Fibroblast of the aortic adventitia (primary cell): ENCODE measurements around the gene ZMIZ2. TPM values are rescaled to one million over a fixed set of nuclear protein-coding genes. Genes with fewer than 3 reads are reported as not detected.
"Not testable (repeated sequence)": the region's sequence is repeated elsewhere in the genome, so short reads cannot be mapped to it uniquely, and the experiment has no call there.

Experiments
- DNase-seq: peaks from one replicate; pipeline ENCODE4 v3.0.0-alpha.2; 2010; ENCODE audit warnings: low read depth
- H3K4me3 ChIP-seq: 2 replicates; pipeline ENCODE4 v1.5.1; 2011; ENCODE audit warnings: low read depth, mild to moderate bottlenecking, control low read depth, low read length, moderate library complexity
- CTCF ChIP-seq: IDR thresholded peaks from 2 replicates; pipeline ENCODE4 v1.5.1; 2011; ENCODE audit warnings: mild to moderate bottlenecking, low read length, control low read depth, inconsistent platforms; ENCODE audit not compliant: insufficient read depth
- total RNA-seq: library from RNA; depleted of rRNA; stranded (reverse); fragments of >200 nt; gene quantifications from 2 replicates; pipeline ENCODE4 v1.2.3, GENCODE V29; 2012; ENCODE audit warnings: low replicate concordance

ZMIZ2 gene
- total RNA-seq, 1 donor, result 18.3 TPM

GRCh38 chr7:44796504-44797328 is 48.1 kb downstream of the ZMIZ2 start, which contains the start of gene PPIA:
Gene PPIA (plus strand): TSS chr7:44796681. CDS start chr7:44796725, 44 bp downstream.
- peak; percentile 99 for DNase-seq
- TF ChIP-seq CTCF, result no peak
- peak within 1 kb of the TSS; percentile 94 for H3K4me3 ChIP-seq

DNA sequence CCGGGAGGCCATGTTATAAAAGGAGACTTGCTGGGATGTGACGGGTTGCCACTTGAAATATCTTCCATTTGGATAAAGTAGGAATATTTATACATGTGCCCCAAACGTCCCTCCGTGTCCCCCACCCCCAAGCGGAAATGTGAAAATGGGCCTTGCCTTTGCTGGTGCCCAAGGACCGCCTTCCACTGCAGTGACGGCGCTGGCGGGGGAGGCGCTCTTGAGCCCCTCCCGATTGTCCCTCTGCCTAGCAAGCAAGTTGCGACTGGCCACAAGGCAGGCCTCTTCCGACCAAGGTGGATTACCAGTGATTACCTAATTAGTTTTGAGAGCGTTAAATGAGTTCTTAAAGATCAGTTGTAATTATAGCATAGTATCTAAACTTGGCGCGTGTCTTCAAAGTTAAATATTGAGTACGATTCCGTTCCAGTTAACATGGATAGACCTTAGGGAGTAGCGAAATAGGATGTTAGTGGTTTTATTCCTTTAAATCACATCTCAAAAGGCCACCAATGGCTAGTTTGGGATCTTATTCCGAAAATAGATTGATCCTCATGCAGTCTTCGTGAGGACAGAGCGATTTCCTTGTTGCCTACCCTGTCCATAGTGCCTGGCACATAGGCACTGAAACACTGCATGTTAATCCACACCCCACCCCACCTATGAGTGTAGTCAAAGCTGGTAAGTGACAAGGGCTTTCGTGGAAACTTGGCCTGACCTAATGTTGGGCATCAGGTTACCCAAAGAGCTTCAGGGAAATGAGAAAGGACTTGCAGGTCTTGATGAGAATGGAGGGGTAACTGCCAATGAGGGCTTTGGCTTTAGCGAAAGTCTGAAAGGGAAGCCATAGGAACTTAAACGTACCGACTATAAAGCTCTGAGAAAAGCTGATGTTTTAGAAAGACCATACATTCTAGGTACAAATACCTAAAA is 48.9 kb downstream of the ZMIZ2 start:
- peak; percentile 37 for TF ChIP-seq CTCF
- DNase-seq, result peak; percentile 83
- H3K4me3 ChIP-seq, result peak overlapping the region; percentile 94

DNA sequence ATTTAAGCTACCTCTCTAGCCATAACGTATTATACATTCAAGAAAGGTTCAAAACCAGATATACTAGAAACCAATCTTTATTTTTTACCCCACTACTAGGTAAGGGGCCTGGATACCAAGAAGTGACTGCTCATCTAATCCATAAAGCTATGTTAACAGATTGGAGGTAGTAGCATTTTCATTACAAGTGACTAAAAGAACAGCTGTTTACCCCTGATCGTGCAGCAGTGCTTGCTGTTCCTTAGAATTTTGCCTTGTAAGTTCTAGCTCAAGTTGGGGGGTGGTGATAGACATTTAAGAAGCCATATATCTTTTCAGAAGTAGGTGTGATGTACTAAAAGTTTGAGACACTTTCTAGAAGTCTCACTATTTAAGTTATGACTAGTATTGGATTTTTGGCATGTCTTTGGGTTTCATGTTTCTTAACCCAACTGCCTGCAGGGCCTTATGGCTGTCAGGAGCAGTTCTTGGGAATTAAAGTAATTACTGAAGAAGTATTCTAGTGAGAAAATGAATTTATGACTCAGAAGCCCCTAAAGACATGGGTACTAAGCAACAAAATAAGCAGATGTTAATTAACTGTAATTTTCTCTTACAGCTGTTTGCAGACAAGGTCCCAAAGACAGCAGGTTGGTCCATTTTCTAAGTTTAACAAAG is 50.1 kb downstream of the ZMIZ2 start:
- H3K4me3 ChIP-seq, result peak overlapping the region; percentile 94
- TF ChIP-seq CTCF, result no peak
- DNase-seq, result peak; percentile 21

GRCh38 chr7:44799939-44800338 is 51.3 kb downstream of the ZMIZ2 start:
- no peak for DNase-seq
- no peak for TF ChIP-seq CTCF
- H3K4me3 ChIP-seq, result no peak overlapping the region

DNA sequence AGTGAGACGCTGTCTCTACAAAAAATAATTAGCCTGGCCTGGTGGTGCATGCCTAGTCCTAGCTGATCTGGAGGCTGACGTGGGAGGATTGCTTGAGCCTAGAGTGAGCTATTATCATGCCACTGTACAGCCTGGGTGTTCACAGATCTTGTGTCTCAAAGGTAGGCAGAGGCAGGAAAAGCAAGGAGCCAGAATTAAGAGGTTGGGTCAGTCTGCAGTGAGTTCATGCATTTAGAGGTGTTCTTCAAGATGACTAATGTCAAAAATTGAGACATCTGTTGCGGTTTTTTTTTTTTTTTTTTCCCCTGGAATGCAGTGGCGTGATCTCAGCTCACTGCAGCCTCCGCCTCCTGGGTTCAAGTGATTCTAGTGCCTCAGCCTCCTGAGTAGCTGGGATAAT is 53.2 kb downstream of the ZMIZ2 start:
- TF ChIP-seq CTCF, result no peak
- no peak overlapping the region for H3K4me3 ChIP-seq
- no peak for DNase-seq

GRCh38 chr7:44802418-44803025 is 53.9 kb downstream of the ZMIZ2 start:
- no peak for TF ChIP-seq CTCF
- DNase-seq, result no peak

DNA sequence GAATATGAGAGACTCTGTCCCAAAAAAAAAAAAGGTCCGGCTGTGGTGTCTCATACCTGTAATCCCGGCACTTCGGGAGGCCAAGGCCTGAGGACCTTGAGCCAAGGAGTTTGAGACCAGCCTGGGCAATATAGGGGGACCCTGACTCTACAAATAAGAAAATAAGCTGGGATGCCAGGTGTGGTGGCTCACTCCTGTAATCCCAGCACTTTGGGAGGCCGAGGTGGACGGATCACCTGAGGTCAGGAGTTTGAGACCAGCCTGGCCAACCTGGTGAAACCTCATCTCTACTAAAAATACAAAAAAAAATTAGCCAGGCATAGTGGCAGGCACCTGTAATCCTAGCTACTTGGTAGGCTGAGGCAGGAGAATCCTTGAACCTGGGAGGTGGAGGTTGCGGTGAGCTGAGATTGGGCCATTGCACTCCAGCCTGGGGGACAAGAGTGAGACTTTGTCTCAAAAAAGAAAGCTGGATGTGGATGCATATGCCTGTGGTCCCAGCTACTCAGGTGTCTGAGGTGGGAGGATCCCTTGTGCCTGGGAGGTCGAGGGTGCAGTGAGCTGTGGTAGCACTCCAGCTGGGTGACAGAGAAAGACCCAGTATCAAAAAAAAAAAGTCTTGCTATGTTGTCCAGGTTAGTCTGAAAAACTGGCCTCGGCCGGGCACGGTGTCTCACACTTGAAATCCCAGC is 55.3 kb downstream of the ZMIZ2 start:
- not testable (repeated sequence) for DNase-seq, H3K4me3 ChIP-seq

More at GRCh38 chr7:44802418-44803025, 53.9 kb downstream of the ZMIZ2 start:
- H3K4me3 ChIP-seq, result no peak overlapping the region
